ENCODE data around the gene SLC4A8.
"Not testable (repeated sequence)": the region's sequence is repeated elsewhere in the genome, so short reads cannot be mapped to it uniquely, and the experiment has no call there.

The SLC4A8 gene

DNA sequence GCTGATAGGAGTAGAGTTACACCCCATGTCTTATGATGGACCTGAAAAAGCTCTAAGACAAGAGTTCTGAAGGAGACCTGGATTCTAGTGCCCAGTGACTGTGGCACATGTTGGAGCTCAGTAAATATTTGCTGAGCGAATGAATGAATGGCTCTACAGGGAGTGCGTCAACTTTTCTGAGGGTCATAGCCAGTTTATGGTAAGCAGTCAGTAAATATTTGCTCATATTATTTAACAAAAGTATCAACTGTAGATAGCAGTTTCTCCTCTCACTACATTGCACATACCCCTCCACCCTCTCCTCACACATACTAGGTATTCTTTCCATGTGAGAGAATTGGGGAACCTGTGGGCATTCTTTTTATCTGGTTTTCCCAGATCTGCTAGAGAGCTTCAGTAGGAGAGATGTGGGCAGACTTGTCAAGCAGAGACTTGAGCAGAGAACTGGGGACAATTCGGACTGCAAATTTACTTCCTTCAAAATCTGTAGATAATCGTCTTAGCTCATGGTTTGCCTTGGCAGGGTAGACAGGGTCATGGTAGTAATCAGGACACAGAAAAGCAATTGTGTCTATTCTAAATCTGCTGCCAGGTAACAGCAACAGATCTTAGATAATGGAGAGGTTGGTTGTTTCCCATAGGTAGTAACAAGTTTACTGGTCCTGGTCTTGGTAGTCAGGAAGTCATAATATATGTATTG, 5.7 kb downstream of the SLC4A8 start:
- no peak for DNase-seq

DNA sequence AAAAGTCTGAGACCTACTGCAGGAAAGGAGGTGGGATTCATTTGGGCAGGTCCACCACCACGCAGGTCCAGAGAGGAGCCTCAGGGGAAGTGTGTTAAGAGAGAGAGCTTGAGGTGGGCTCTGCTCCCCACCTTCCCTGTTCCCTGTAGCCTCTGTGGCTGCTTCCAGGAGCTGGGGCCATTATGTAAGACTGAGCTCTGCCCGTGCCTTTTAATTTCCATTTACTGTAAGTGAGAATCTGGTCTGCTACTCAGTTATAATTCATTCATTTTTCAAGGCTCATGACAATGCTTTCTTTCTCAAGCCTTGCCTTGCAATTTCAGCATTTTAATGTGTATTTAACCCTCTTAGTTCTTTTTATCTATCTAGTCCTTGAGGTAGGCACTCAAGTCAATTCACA, 8.3 kb downstream of the SLC4A8 start:
- no peak for DNase-seq

DNA sequence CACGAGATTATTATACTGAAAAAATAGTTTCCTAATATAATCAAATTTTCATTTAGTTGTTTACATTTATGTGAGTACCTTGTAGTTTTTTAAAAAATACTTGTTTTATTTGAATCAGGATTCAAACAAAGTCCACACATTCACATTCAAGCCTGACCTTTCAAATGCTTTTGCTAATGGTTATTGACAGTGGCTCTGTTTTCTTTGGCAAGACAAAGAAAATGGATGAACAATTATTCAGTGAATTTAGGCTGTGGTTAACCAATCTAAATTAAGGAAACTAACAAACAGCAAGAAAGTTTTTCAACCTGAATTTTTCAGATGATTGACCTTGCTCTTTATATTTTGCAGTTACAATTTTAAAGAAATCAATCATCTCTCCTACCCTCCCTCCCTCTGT, 9.7 kb downstream of the SLC4A8 start:
- DNase-seq, result no peak

DNA sequence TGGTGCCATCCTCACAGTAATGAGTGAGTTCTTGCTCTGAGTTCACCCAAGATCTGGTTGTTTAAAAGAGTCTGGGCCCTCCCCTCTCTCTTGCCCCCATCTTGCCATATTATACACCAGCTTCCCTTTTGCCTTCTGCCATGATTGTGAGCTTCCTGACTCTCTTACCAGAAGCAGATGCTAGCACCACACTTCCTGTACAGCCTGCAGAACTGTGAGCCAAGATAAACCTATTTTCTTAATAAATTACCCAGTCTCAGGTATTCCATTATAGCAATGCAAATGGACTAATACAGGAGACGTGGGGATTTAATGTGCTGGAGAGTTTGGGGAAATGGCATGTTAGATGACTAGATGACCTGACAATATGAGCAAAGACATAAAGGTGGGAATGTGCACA, 12.8 kb downstream of the SLC4A8 start:
- no peak for DNase-seq

DNA sequence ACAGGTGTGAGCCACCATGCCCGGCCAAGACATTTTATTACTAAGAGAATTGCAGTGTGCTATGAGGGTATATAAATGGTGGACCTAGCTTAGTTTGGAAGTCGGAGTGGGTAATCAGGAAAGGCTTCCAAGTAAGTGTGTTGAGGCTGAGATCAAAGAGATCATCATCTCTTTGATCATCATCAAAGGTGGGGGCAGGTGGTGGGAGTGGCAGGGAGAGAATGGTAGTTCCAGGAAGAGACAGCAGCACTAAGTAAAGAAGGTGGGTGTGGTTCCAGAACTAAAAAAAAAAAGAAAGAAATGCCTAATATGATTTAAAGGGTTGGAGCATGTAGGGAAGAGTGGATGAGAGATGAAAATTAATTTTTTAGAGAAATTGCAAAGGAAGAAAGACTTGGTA, 14.7 kb downstream of the SLC4A8 start:
- no peak for DNase-seq

DNA sequence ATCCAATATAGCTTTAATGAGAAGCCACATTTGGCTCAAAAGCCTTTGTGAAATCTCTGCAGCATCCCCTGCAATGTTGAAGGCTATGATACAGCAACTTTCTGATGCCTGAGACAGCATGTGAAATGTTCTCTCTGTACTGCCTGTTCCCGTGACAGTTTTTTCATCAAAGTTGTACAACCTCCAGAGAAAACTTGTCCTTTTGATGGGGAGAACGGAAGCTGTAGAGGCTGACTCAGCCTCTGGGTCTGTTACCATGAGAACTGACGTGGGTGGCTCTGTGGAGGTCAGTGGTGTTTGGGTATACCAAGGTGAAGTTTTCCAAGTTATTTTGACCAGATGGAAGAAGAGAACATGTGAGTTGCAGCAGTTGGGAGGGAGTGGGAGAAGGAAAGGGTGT, 17.0 kb downstream of the SLC4A8 start:
- no peak for DNase-seq

DNA sequence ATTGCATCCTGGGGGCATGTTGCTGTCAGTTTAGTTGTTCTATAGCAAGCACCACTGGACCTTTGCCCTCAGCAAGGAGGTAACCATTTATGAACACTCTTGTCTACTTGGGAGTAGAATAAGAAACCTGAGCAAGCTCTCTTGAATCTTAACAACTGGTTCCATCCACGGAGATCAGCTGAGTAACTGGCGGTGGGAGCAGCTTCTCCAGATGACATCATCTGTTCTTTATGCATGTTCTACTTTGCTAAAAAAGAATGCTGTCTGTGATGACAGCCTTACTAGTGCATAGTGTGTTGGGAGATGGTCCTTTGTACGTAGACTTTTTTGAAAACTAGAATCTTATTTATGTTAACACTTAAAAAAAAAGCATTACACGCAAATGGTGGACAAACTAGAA, 17.7 kb downstream of the SLC4A8 start:
- no peak for DNase-seq

DNA sequence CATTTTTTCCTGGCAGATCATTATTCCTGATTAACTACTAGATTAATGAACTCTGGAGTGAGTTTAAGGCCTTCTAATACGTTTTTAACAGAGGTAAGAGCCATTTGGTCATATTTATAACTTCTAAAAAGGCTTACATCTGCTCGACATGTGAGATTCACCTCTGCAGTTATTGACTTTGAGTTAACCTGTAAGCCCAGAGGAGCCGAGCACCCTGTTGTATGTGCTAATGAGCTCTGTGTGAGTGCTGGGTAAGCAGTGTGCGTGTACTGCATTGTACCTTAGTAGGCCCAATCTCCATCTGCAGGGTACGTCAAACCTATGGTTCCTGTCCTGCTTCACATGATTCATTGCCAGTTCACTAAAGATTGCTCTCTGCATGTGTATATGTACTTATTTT, 18.9 kb downstream of the SLC4A8 start:
- no peak for DNase-seq

DNA sequence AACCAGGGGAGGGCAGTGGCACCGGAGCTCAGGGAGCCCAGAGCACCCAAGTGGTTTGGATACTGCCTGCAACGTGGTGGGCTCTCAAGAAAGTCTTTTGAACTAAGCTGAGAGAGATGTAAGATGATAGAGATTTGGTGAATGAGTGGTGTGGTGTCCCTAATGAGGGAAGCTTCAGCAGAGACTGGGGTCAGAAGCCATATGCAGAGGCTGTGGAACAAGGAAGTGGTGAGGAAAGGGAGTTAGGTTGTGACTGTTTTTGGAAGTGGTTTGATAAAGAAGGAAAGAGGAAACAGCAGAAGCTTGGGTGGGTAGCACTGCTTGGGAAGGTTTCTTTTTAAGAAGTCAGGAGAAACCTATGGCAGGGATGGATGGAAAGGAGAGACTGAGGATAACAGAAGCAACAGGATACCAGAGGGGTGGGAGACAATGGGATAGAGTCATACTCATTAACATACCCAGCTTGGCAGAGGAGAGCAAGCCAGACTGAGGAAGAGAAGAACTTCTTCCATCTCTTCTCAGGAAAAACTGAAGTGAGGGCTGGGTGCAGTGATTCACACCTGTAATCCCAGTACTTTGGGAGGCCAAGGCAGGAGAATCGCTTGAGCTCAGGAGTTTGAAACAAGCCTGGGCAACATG, 24.1 kb downstream of the SLC4A8 start:
- DNase-seq, result no peak

DNA sequence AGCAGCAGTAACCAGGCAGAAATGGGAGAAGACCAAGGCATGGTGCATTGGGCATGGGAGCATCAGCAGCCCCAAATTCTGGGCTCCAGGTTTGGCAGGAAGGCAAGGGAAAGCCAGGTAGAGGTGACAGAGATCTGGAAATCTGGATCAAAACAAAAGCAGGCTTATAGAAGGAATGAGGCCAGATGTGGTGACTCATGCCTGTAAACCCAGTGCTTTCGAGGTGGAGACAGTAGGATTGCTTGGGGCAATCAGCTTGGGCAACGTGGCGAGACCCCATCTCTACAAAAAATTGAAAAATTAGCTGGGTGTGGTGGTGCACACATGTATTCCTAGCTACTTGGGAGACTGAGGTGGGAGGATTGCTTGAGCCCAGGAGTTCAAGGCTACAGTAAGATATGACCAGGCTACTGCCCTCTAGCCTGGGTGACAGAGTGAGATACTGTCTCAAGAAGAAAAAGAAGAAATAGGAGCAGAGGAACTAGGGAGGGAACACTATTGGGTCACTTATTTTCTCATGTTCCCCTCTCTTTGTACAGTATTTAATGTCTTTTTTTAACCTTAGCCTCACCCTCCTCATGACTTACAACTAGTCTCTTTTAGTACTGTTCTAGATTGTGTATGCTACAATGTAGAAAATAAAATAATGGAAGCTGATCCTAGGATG, 25.1 kb downstream of the SLC4A8 start:
- DNase-seq, result no peak

DNA sequence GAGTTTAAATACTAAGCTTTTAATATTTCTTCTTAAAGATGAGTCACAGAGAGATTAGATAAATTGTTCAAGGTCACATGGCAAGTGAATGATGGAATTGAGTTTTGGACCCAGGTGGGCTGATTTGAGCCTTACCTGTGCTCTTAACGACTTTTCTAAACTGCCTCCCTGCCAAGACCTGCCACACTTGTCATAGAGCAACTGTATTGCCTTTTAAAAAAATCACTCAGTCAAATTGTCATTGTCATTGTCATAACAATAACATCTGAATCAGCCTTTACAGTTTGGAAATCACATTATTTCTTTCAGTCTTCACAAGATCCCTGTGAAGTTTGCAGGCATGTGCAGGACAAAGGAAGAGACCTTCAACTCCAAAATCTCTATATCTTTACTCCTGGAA, 25.7 kb downstream of the SLC4A8 start:
- no peak for DNase-seq

DNA sequence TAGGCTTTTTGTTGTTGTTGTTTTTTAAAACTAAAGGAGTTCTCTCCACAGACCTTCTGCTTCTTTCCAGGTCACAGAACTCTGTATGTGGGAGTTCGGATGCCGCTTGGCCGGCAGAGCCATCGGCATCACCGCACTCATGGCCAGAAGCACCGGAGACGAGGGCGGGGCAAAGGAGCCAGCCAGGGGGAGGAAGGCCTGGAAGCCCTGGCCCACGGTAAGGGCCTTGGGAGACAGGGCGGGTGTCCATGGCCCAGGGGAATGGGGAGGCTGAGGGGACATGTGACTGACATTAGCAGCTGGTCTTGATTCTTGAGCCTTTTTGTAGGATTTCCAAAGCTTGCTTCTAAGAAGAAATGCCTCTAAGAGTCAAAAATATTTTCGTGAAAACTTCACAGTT, 26.2 kb downstream of the SLC4A8 start:
- no peak for DNase-seq

DNA sequence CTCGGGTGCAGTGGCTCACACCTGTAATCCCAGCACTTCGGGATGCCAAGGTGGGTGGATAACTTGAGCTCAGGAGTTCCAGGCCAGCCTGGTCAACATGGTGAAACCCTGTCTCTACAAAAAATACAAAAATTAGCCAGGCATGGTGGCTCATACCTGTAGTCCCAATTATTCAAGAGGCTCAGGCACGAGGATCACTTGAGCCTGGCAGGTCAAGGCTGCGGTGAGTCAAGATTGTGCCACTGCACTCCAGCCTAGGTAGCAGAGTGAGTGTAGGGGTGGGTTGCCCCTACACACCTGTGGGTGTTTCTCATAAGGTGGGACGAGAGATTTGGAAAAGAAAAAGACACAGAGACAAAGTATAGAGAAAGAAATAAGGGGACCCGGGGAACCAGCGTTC, 29.4 kb downstream of the SLC4A8 start:
- DNase-seq, result not testable (repeated sequence)

DNA sequence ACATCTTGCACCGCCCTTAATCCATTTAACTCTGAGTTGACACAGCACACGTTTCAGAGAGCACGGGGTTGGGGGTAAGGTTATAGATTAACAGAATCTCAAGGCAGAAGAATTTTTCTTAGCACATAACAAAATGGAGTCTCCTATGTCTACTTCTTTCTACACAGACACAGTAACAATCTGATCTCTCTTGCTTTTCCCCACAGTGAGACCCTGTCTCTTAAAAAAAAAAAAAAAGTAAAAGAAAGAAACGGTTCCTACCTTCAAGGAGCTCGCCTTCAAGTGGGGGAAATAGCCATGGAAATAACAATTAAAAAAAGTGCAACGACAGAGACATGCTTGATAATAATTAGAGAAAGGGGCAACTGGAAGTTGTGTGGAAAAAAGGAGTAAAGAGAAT, 30.4 kb downstream of the SLC4A8 start:
- not testable (repeated sequence) for DNase-seq

DNA sequence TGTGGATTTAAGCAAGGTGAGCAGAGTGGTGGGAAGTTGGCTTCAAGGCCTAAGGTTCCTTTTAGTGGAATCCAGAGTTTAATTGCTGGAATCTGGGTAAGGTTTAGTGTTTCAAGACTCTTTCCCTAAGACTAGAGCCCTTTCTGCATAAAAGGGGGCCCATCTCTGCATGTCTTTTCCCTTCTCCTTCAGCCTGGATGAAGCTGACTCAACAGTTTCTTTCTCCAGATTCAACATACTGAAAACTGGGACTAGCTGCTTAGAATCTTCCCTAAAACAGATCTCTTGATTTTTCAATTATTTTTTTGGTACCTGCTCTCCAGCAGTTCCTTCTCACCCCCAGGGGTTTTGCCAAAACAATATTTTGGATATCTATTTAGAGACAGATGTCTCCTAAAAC, 34.0 kb downstream of the SLC4A8 start:
- no peak for DNase-seq

DNA sequence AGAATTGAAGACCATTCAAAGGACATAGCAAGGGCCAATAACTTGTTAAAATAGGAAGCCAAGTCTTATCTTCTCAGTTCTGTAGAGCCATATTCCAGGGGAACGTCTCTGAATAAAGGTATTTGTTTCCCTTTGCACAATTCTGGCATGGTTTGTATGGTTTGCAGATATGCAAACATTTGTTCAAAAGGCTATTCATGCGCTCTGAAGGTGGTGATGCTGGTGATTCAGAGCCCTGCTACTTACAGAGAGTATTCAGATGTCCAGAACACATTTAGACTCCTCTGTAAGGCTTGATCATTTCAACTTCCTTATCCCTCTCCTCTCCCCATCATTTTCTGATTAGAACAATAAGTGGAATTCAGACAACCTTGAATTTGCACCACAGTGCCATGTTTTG, 35.9 kb downstream of the SLC4A8 start:
- no peak for DNase-seq

DNA sequence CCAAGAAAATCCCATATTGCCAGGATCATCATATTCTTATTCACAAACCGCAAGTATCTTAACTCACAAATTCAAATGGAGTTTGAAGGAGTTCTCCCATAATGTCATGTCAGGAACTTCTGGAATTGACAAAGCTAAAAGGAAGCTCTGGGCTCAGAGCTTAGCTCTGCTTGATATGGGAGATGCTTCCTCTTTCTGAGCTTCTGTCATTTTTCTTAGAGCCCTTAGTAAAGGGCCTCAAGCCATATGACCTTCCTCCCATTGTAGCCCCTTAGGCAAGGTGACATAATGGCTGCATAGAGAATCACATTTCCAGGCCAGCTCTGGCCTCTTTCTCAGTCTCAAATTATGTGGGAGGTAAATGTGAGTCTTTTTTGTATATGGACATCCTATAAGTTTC, 40.9 kb downstream of the SLC4A8 start:
- no peak for DNase-seq

DNA sequence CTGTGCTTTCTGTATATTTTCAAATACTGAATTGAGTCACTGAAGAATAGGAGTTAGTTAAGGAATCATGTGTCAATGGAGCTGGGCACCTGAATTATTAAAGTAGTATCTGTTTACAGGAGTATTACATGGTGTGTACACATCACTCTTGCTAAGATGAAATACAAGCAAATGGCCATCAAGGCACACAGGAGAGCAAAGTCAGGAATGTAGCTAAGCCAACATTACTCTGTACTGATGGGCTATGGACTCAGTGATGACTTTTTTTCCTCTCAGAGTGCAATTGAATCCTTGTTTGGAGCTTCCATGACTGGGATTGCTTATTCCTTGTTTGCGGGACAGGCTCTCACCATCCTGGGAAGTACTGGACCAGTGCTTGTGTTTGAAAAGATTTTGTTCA, 45.5 kb downstream of the SLC4A8 start:
- DNase-seq, result no peak

DNA sequence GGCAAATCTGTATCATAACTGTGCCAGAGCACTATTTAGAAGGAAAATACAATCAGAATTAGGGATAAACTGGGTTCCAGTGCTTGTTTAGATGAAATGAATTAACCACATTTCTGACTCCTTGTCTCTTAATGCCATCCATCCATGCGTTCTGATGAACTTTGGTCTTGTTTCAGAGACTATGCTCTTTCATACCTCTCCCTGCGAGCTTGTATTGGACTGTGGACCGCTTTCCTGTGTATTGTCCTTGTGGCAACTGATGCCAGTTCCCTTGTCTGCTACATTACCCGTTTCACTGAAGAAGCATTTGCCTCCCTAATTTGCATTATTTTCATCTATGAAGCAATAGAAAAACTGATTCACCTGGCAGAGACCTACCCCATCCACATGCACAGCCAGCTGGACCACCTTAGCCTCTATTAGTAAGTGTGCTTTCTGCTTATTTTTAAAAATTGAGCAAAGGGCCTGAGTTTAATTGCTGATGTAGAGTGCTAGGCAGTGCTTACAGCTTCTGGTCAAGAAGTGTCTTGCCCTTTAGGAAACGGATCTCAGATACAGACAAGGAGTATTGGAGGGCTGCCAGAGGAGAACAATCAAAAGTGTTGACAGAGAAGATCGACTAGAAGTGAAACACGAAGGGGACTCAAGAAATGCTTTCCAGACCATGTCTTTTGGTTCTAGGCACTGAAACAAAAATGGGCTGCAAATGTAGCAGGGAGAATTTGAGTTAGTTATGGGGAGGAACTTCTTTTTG, 46.7 kb downstream of the SLC4A8 start:
- no peak for DNase-seq

DNA sequence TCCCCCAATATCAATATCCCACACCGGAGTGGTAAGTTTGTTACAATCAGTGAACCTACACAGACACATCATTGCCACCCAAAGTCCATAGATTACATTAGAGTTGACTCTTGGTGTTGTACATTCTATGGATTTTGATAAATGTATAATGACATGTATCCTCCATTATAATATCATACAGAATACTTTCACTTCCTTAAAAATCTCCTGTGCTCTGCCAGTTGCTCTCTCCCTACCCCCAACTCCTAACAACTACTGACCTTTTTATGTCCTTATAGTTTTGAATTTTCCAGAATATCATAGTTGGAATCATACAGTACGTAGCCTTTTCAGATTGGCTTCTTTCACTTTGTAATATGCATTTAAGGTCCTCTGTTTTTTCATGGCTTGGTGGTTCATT, 48.4 kb downstream of the SLC4A8 start:
- DNase-seq, result no peak

DNA sequence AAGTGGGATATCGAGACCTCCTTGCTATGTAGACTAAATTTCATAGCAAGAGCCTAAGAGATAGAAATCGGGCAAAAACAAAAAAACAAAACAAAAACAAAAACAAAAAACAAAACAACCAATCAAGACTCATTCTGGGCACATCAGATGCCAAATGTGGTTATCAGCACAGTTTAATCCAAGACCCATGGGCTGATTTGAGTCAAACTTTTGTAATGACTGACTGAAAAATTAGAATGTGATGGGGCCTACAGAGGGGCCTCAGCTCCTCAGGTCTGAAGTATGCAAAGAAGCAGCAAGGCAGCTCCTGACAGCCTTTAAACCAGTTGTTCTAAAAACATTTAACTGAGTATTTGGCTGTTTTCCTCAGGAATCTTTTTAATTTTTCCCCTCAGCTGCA, 49.3 kb downstream of the SLC4A8 start:
- no peak for DNase-seq

DNA sequence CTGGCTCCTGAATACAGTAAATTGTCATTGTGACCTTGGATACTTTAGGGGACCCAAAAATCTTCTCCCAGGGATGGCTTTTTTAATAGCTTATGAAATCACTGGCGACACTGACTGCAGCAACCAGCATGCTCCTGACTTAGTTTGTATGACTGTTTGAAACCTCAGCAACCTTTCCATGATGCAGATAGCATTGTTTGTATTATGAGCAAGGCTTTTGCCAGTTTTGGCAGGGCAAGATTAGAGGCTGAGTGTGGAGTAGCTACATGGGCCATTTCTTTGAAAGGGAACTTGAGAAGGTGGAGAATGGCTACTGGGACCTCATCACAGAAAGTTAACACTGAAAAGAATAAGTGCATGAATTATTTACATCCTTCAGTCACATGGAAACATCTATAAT, 50.9 kb downstream of the SLC4A8 start:
- DNase-seq, result no peak

DNA sequence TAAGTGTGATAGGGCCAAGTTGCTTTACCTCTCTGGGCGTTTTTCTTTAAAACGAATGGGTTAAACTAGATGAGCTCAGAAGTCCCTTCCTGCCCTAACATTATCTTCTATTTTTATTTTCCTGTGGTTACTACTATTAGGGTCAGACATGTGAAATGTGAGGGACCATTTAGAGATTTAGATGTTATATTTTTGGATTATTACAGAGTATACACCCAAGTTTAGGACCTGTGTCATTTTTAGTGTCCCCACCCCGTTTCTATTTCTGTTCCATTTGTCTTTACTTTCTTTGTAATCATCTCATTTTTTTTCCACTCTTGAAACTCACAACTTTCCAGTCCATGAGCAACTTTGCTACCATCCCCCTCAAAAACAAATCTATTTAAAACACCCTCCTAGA, 56.3 kb downstream of the SLC4A8 start:
- DNase-seq, result no peak

Measured in NCI-H2171 (cell line).